ENCODE measurements around the gene ALPI. TPM values are rescaled to one million over a fixed set of nuclear protein-coding genes. Genes with fewer than 3 reads are reported as not detected.
A peak's percentile ranks its signal among the peaks of the same experiment; 100 is the strongest.
"Not testable (repeated sequence)": the region's sequence is repeated elsewhere in the genome, so short reads cannot be mapped to it uniquely, and the experiment has no call there.

The ALPI gene
- total RNA-seq, 2 experiments from 2014 or later, result not detected

DNA sequence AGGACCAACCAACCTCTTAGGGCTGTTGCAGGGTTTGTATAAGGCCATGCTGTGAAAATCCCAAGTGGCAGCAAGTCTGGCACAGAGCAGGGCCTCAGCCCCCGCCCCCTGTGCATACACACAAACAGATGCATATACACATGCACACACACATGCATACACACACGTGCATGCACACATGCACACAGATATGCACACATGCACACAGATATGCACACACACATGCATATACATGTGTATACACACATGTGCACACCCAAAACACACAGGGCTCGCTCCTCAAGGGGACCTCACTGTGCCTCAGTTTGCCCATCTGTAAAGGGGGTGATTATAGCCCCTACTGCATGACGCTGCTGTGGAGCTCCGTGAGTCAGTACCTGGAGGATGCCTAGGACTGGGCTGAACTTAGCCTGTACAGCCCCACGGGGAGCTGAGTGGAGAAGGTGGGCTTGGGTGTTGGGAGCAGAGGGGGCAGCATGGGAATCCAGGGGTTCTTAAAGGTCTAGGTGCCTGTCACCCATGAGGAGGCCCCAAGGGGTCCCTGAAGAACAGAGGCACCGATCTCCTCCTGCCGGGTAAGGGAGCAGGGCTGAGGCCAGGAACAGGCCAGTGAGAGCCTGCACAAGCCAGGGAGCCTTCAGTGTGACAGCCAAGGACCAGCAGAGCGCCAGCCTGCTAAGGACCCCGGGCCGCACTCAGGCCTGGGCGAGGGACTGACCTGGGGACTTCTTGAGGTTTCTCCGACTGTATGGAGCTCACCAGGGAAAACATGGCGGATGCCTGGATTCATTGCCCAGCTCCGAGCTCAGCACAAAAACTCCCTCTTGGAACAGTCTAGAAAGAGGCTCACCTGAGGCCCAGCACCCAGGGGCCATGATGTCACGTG lies 24.0 kb upstream of the ALPI start:
- ChIA-PET CTCF (no interaction called here), POLR2A (no interaction called here)
- no peaks in the 10 kb centered on the region for H3K27me3 Mint-ChIP-seq
- H3K4me1 Mint-ChIP-seq (ENCODE audit: low read depth), result no peaks in the 10 kb centered on the region
- no peak overlapping the region for H3K27ac Mint-ChIP-seq
- no peak for DNase-seq
- no peaks in the 10 kb centered on the region for H3K36me3 Mint-ChIP-seq
- H3K4me3 Mint-ChIP-seq, result no peak overlapping the region
- intact Hi-C loops (cut with micrococcal nuclease), result no loop called here
- no peaks in the 10 kb centered on the region for H3K9me3 Mint-ChIP-seq

DNA sequence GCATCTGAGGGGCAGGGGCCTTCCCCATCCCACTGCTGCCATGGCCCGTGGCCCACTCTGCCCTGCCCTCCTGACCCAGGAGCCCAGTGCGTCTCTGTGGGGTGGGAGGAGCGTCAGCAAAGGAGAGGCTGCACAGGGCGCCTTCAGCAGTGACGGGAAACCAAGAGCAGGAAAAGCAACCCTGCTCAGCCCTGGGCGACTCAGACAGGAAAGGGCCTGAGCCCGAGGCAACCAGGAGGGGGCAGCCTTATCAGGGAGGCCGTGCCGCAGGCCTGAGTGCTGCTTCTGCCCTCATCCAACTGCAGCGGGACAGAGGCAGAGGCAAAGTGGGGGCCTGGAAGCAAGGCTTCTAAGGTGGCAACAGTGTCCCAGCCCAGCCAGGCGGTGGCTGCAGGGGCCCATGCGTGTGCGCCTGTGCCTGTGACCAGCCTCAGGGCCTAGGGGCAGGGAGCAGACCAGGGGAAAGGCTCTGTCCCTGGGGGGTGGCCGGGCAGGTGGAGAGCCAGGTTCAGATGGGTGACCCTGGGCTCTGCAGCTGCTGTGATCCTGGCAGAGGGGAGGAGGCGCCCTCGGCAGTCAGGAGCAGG lies 23.3 kb upstream of the ALPI start:
- intact Hi-C loops (cut with micrococcal nuclease), result no loop called here
- Mint-ChIP-seq H3K4me3 (no peak overlapping the region), H3K9me3 (no peaks in the 10 kb centered on the region), H3K4me1 (ENCODE audit: low read depth) (no peaks in the 10 kb centered on the region), H3K27me3 (no peaks in the 10 kb centered on the region), H3K36me3 (no peaks in the 10 kb centered on the region), H3K27ac (no peak overlapping the region)
- ChIA-PET CTCF (no interaction called here), POLR2A (no interaction called here)
- DNase-seq, result peak; percentile 23

- CTCF ChIA-PET; H3K4me1 Mint-ChIP-seq (ENCODE audit: low read depth); H3K27ac Mint-ChIP-seq; intact Hi-C loops (cut with micrococcal nuclease); H3K27me3 Mint-ChIP-seq; H3K36me3 Mint-ChIP-seq; H3K9me3 Mint-ChIP-seq; DNase-seq; POLR2A ChIA-PET; H3K4me3 Mint-ChIP-seq: not testable (repeated sequence)
These were observed 22.3 kb upstream of the ALPI start for GRCh38 chr2:232433622-232434021.

GRCh38 chr2:232434091-232434490 lies 21.9 kb upstream of the ALPI start:
- H3K36me3 Mint-ChIP-seq, result no peaks in the 10 kb centered on the region
- POLR2A ChIA-PET, result no interaction called here
- DNase-seq, result no peak
- H3K9me3 Mint-ChIP-seq, result no peaks in the 10 kb centered on the region
- H3K27me3 Mint-ChIP-seq, result no peaks in the 10 kb centered on the region
- CTCF ChIA-PET, result no interaction called here
- intact Hi-C loops (cut with micrococcal nuclease), result no loop called here
- no peaks in the 10 kb centered on the region for H3K4me1 Mint-ChIP-seq (ENCODE audit: low read depth)
- no peak overlapping the region for H3K4me3 Mint-ChIP-seq
- H3K27ac Mint-ChIP-seq, result no peak overlapping the region

GRCh38 chr2:232434563-232435374 lies 21.2 kb upstream of the ALPI start:
- no peak overlapping the region for H3K4me3 Mint-ChIP-seq
- intact Hi-C loops (cut with micrococcal nuclease), result no loop called here
- no peaks in the 10 kb centered on the region for H3K9me3 Mint-ChIP-seq
- H3K36me3 Mint-ChIP-seq, result no peaks in the 10 kb centered on the region
- POLR2A ChIA-PET, result no interaction called here
- no peak for DNase-seq
- H3K4me1 Mint-ChIP-seq (ENCODE audit: low read depth), result no peaks in the 10 kb centered on the region
- no peak overlapping the region for H3K27ac Mint-ChIP-seq
- H3K27me3 Mint-ChIP-seq, result no peaks in the 10 kb centered on the region
- CTCF ChIA-PET, result interaction anchor here (0.7 to 1.3 kb wide), 4 partner anchors 8 to 550 kb away, joined by 3 to 4 read pairs (median 3); no protein-coding TSS in a partner anchor

- Mint-ChIP-seq H3K4me3 (no peak overlapping the region), H3K4me1 (ENCODE audit: low read depth) (no peaks in the 10 kb centered on the region), H3K9me3 (no peaks in the 10 kb centered on the region), H3K36me3 (no peaks in the 10 kb centered on the region), H3K27ac (no peak overlapping the region), H3K27me3 (no peaks in the 10 kb centered on the region)
- POLR2A ChIA-PET, result no interaction called here
- intact Hi-C loops (cut with micrococcal nuclease), result no loop called here
- DNase-seq, result no peak
- CTCF ChIA-PET, result interaction anchor here (0.7 to 1.3 kb wide), 5 partner anchors 9 to 550 kb away, joined by 3 to 4 read pairs (median 3); no protein-coding TSS in a partner anchor
These were observed 20.6 kb upstream of the ALPI start for GRCh38 chr2:232435375-232435648.

- no peaks in the 10 kb centered on the region for H3K27me3 Mint-ChIP-seq
- H3K4me3 Mint-ChIP-seq, result no peak overlapping the region
- intact Hi-C loops (cut with micrococcal nuclease), result no loop called here
These were observed 20.1 kb upstream of the ALPI start for GRCh38 chr2:232435805-232436204.

GRCh38 chr2:232436381-232437194 lies 19.4 kb upstream of the ALPI start:
- POLR2A ChIA-PET, result no interaction called here
- CTCF ChIA-PET, result interaction anchor here (0.8 to 1.5 kb wide), 6 partner anchors 11 to 129 kb away, joined by 3 to 4 read pairs (median 3); no protein-coding TSS in a partner anchor
- no peak overlapping the region for H3K27ac Mint-ChIP-seq
- H3K27me3 Mint-ChIP-seq, result no peaks in the 10 kb centered on the region
- no peaks in the 10 kb centered on the region for H3K4me1 Mint-ChIP-seq (ENCODE audit: low read depth)
- no peaks in the 10 kb centered on the region for H3K9me3 Mint-ChIP-seq
- intact Hi-C loops (cut with micrococcal nuclease), result no loop called here
- H3K36me3 Mint-ChIP-seq, result no peaks in the 10 kb centered on the region
- no peak overlapping the region for H3K4me3 Mint-ChIP-seq
- no peak for DNase-seq

More at GRCh38 chr2:232435805-232436204, 20.1 kb upstream of the ALPI start:
- no peak for DNase-seq
- ChIA-PET CTCF (interaction anchor here (0.9 to 1.3 kb wide), 3 partner anchors 10 to 551 kb away, joined by 3 to 4 read pairs (median 3); no protein-coding TSS in a partner anchor), POLR2A (no interaction called here)
- Mint-ChIP-seq H3K27ac (no peak overlapping the region), H3K36me3 (no peaks in the 10 kb centered on the region), H3K9me3 (no peaks in the 10 kb centered on the region), H3K4me1 (ENCODE audit: low read depth) (no peaks in the 10 kb centered on the region)

- Mint-ChIP-seq H3K36me3 (no peaks in the 10 kb centered on the region), H3K9me3 (no peaks in the 10 kb centered on the region), H3K4me3 (no peak overlapping the region), H3K4me1 (ENCODE audit: low read depth) (no peaks in the 10 kb centered on the region), H3K27me3 (no peaks in the 10 kb centered on the region), H3K27ac (no peak overlapping the region)
- ChIA-PET CTCF (interaction anchor here (0.8 to 1.5 kb wide), 5 partner anchors 10 to 129 kb away, joined by 3 to 6 read pairs (median 3); no protein-coding TSS in a partner anchor), POLR2A (no interaction called here)
- intact Hi-C loops (cut with micrococcal nuclease), result no loop called here
- no peak for DNase-seq
These were observed 18.8 kb upstream of the ALPI start for GRCh38 chr2:232437195-232437571.

DNA sequence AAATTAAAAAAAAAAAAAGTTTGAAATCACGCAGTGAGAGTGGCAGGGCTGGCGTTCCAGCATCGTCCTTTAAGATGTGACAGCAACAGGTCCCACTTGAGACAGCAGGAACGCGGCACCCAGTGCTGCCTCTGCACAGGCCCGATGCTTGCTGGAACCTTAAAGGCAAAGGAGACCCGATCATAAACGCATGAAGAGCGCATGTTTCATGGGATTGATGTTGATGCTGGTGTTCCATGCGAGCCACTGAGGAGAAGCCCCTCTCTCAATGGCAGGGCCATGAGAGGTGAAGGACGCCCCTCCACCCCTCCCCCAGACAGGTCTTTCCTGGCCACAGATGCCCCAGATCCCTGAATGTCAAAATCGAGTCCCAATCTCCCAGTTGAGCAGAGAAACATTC lies 17.9 kb upstream of the ALPI start:
- H3K27ac Mint-ChIP-seq, result no peak overlapping the region
- POLR2A ChIA-PET, result no interaction called here
- intact Hi-C loops (cut with micrococcal nuclease), result no loop called here

GRCh38 chr2:232438951-232439757 lies 16.8 kb upstream of the ALPI start:
- no peak overlapping the region for H3K4me3 Mint-ChIP-seq
- intact Hi-C loops (cut with micrococcal nuclease), result no loop called here
- no peaks in the 10 kb centered on the region for H3K27me3 Mint-ChIP-seq
- no peaks in the 10 kb centered on the region for H3K9me3 Mint-ChIP-seq
- H3K4me1 Mint-ChIP-seq (ENCODE audit: low read depth), result no peaks in the 10 kb centered on the region
- POLR2A ChIA-PET, result no interaction called here
- peak; percentile 55 for DNase-seq
- H3K36me3 Mint-ChIP-seq, result no peaks in the 10 kb centered on the region
- CTCF ChIA-PET, result interaction anchor here (0.6 to 2.0 kb wide), 28 partner anchors 8 to 639 kb away, joined by 3 to 12 read pairs (median 4); no protein-coding TSS in a partner anchor
- H3K27ac Mint-ChIP-seq, result no peak overlapping the region

More for the DNA sequence above, 17.9 kb upstream of the ALPI start:
- no peaks in the 10 kb centered on the region for H3K9me3 Mint-ChIP-seq
- CTCF ChIA-PET, result no interaction called here
- H3K27me3 Mint-ChIP-seq, result no peaks in the 10 kb centered on the region
- no peaks in the 10 kb centered on the region for H3K36me3 Mint-ChIP-seq
- H3K4me3 Mint-ChIP-seq, result no peak overlapping the region
- no peaks in the 10 kb centered on the region for H3K4me1 Mint-ChIP-seq (ENCODE audit: low read depth)
- DNase-seq, result no peak
